CD4-positive, alpha-beta T cell treated with Interleukin-6 at 100 ng/mL for 8 hours (primary cell): Measurements from ENCODE around the gene TUBB.
"Not testable (repeated sequence)": the region's sequence is repeated elsewhere in the genome, so short reads cannot be mapped to it uniquely, and the experiment has no call there.

Experiments
- DNase-seq: peaks from one replicate; pipeline ENCODE4 v3.0.0-alpha.2; 2020; ENCODE audit warnings: mixed read lengths, low spot score

TUBB gene

DNA sequence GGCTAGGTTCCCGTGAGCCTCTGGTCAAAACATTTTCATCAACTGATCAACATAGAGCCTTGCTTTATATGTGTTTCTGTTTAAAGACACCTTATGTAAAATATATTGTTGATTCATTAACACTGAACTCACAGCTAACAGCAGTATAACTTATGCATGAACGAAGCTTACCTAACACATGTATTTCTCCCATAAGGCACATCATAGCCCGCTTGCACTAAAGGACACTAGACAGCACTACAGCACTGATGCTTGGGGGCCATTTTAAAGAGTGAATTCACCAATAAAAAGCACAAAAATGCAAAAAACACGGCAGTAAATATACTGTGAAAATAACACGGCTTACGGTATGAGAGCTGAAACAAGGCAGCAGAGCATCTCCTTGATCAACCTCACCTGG is 18.4 kb downstream of the TUBB start:
- DNase-seq = no peak

DNA sequence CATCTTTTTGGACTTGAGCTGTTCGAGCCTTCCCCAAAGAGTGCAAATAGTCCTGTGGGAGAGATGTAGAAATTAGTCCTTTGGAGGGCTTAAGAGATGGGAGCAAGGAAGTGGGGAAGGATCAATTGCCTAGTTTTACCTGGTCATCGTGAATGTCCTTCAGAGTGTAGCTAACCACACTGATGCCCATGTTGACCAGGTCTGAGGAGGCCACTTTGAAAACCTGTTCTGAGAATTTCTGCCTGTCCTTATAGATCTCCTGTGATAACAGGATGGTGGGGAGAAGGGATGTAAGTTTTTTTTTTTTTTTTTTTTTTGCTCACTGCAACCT is 20.4 kb downstream of the TUBB start:
- no peak for DNase-seq

DNA sequence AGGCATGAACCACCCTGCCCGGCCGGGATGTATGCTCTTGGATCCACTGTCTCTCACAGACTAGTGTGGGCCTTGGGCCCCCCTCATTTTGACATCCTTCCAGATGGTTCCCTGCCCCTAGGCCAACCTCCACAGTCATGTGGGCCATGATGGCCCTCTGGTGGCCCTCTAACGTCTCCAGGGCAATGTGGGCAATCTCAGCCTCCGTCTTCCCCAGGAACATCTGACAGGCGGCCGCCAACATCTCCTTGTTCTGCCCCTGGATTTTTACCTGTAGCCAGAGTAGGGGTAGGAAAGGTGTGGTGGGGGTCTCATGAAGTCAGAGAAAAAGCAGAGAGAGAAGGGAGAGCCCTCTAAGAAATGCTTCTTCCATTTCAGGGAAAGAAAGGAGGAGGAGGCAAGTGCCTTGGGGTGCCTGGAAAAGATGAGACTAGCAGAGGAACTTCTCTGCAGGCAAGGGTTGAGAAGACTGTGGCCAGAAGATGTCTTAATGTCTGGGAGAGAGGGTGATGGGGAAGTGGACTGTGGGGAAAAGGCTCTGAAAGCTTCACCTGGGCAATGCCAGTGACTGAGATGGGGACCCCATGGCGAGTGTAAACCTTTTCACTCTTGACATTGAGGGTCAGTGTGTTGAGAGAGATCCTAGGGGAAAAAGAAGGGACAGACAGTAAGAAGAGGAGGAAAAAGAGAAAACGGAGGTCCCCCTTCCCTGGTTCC is 21.1 kb downstream of the TUBB start:
- DNase-seq = no peak

DNA sequence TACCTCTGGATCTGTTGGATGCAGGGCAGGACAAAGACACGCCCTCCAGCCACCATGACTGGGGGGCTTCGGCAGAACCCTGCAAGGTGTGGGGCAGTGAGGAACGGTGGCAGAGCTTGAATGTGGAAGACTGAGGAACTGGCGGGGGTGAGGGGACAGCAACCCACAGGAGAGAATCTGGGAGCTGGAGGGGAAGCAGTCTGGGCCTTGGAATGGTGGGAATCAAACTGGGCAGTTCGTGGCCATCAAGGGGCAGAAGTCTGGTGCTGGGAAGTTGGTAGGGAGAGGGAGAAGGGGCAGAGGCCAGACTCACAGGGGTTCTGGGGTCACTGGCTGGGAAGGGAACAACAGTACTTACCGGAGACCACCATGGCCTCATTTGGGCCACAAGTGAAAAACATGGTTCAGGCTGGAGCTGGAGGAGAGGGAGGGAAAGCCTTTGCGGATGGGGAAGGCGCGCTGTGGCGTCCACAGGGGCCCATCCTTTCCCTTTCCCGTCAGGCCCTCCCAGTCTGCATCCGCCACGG is 21.7 kb downstream of the TUBB start:
- no peak for DNase-seq

DNA sequence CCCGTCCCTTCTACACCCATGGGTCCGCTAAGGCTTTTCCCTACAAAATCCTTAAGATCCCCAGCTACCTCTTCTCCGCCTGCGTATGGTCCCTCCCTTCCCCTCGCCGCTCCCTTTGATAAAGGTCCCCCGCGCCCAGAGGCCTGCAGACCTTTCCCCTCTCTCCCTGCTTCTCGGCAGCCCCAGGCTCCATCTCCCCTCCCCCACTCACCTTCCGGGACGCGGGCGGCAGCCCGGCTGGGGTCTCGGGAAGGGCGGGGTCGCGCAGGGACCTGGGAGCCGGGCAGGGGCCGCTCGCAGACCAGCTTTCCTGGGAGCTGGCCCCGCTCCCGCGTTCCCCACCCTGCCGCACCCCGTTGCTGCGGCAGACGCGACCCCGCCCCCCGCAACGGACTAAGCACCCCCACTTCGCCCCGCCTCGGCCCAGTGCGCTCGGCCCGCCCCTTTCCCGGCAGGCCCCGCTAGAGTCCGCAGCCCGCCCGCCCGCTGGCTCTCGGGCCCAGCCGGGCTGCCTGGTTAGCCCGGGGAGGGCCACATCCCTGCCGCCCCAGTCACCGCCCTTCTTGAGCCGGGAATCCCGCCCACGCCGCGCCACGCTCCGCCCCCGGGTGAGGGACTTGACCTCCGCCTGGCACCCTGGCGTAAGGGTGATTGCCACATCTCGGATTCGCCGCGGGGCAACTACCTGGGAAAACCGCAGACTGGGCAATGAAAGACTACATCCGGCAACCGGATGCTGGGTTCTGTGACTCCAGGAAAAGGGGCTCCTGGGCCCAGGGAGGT is 22.4 kb downstream of the TUBB start, which contains the start of gene FLOT1:
TSS of gene FLOT1 (minus strand) at position 372 of the 783 bp plus-strand sequence. CDS start 498 bp downstream, outside the sequence.
- peak; percentile 82 for DNase-seq

DNA sequence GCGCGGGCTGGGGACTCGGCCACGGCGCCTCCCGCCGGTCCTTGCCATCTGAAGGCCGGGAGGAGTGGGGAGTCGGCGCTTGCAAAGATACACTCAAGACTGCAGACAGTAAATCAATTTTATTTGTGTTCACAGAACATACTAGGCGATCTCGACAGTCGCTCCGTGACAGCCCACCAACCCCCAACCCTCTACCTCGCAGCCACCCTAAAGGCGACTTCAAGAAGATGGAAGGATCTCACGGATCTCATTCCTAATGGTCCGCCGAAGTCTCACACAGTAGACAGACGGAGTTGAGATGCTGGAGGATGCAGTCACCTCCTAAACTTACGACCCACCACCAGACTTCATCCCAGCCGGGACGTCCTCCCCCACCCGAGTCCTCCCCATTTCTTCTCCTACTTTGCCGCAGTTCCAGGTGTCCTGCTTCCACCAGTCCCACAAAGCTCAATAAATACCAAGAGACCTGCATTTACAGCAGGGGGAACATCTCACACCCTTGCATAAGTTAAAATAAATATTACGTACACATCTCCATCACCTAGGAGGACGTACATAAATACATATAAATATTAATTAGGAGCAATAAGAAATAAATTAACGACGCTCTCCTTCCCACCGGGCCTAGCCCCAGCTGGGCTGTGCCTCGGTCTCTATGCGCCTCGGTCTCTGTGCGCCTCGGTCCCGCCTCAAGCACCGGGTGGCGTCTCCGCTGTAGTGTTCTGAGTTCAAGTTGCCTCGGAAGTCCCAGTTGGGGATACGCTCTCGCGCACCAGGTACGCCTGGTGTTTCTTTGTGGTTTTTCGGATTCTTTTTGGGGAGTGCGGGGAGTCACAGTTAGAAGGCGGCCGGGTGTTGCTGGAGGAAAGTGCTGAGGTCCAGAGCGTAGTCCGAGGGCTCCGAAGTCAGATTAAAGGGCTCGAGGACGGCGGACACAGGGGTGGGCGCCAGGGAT is 23.2 kb downstream of the TUBB start:
- DNase-seq = peak; percentile 21

DNA sequence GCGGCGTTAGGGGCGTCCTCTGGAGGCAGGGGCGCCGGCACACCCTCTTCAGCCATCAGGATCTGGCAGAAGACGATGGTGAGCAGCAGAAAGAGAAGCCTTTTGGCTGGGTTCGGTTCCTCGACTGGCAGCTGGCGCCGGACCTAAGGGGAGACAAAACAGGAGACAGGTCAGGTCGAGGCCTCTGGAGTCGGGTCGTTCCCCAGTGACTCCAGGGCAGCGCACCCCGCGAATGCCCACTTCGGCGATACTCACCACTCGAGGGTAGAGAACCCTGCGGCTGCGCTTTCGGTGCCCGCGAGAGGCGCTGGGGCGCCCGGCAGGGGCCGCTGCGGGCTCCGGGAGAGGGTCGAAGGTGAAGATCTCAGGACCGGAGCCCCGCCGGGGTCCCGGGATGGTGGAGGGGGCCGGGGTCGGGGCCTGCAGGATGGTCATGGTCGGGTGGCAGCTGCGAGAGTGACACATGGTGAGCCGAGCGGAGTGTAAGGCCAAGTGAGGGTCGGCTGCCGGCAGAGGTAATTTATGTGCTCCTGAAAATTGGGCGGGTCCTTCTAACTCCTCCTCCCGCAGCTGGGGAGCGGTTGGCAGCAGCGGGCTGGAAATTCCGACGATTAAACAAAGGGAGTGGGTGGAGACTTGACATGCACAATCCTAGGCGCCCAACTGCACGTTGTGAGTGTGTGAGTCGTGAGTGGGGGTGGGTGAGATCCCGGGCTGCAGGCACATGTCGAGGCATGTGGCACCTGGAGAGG is 24.1 kb downstream of the TUBB start, which contains the start of gene IER3:
TSS of gene IER3 (minus strand) at position 494 of the 752 bp plus-strand sequence. CDS start at position 465, 29 bp downstream.
- peak; percentile 59 for DNase-seq

DNA sequence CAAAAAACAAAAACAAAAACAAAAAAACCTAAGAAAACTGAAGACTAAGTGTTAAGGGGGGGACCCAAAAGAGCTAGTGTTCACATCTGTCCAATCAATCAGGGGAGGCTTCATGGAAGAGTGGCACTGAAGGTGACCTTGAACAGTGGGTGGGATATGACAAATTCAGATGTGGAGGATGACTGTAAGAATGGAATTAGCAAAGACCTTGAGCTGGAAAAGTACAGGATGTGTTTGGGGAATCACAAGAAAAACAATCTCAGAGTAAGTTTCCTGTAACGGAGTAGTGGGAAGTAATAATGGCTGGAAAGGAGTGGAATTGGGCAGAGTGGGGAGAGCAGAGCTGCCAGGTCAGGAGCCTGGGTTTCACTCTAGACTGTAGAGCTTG is 27.1 kb downstream of the TUBB start:
- no peak for DNase-seq

DNA sequence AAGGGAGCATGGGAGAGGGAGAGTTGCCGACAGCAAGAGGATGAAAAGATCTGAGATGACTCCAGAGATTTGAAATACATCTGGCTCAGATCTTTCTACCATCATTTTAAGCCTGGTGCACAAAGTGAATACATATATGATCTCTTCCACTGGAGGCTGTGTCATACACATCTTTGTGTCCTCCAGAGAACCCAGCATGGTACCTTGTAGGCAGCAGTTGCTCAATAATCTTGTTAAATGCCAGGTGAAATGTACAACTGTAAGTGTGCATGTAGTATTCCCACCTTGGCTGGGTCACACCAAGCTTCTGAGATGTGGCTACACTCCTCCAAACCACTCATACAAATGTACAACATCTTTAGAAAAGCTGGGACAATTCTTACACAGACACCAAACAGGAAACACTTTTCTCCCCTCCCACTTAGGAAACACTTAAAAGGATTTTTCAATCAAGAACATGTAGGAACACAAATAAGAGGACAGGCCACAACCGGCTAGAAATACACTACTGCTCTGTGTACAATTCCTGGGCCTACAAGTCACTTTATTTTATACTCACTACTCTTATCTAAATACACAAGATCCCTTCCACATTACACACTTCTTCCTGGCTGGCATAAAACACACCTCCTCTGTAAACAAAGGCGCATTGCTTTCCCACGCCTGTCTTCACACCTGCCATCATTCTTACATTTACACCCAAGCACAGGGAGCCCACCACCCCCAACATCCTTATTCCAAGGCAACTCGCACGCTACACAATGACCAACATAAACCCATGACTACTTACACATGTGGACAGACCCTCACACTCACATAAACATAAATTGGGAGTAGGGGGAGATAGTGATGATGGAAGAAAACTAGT is 28.0 kb downstream of the TUBB start:
- no peak for DNase-seq

DNA sequence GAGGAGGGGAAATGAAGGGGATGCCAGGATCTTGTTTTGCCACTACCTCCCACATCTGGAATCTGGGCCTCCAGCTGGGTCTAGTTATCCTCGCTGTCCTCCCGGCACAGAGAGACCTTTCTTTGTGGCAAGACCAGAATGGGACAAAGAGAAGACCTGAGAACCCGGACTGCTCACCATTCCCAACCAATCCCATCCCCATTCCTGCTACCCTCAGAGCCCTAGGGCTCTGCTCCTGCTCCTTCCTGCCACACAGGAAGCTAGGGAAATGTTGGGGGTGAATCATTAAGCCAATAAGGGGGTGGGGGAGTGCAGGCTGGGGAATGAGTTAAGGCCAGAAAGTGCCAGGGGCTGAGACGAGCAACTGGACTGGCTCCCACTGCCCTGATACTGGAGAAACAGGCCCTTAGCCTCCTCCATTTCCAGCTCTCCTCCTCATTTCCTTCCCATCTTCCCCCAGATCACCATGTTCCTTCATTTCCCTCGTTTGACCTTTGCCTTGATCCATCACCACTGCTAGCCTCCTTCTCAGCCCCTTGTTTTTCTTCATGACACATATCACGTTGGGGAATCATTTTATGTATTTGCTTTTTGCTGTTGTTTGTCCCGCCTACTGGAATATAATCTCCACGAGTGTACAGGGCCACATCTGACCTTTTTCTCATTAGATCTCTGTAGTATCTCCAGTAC is 28.8 kb downstream of the TUBB start:
- DNase-seq = no peak

DNA sequence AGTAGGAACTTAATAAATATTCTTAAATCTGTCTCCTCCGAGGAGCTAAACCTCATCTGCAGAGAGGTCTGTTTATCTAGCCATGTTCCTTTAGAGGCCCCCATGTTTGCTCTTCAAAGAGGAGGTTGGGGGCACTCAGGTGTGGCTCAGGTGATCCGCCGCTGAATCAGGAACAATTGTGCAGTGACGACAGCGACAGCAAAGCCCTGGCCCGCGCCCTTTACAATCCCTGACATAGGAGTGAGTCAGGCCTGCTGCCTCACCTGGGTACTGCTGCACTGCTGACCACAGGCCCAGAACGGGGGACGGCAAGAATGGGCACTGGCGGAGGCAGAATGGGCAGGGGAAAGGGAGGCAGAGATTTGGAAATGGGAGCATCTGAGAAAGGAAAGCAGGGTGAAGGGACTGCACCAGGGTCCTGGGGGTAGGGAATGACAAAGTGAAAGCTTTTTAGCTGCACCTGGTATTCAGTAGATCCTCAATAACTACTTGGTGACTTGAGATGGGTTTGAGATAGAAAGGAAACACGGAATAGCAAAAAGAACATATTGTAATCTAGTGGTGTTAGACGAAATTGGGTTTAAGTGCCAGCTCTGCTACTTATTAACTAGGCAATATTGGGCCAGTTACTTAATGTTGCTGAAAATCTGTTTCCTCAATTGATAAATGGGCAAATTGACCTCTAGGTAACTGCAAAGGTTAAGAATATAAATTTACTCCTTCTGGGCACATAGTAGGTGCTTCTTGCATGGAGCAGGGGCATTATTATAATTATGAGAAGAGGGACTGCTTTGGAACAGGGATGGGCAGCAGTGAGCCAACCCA is 29.6 kb downstream of the TUBB start:
- no peak for DNase-seq

DNA sequence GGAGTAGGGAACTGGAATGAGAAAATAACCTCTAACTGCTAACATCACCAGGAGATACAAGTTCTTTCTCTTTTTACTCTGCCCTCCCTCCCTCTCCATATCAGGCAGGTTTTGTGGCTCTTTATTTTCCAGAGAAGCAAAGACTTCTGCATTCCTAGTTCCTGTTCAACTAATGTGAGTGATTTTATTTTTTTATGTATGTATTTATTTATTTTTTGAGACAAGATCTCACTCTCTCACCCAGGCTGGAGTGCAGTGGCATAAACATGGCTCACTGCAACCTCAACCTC is 30.2 kb downstream of the TUBB start:
- DNase-seq = no peak

DNA sequence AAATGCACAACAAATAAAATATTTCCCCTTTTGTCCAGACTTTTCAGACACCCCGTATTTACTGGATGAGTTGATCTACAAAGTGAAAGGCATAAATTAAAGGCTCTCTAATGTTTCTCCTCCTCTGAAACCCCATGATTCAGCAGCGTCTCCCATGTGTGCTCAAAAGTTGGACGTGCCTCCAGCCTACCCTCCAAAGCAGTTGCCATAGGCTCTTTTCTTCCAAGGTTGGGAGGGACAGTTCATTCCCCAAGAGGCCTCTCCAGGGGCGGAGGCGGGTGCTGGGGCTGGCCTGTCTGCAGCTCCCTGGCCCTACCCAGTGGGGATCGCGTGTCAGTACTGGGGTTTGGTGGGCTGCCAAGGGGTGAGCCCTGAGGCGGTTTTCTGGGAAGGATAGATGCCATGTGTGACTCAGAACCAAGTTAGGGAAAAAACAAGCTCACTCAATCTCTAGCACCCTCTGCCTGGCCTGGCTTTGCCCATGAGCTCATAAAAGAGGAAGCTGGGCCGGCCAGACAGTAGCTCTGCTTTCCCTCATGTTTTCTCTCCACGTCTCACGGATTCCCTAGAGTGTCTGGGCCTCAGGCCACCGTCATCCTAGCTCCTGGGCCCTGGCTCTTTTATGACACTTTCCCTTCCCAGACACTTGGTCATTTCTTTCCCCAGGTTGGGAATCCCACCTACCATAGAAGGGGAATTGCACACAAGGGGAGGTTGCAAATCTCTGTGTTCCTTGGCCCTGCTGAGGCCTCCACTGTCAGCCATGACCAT is 32.2 kb downstream of the TUBB start:
- no peak for DNase-seq

DNA sequence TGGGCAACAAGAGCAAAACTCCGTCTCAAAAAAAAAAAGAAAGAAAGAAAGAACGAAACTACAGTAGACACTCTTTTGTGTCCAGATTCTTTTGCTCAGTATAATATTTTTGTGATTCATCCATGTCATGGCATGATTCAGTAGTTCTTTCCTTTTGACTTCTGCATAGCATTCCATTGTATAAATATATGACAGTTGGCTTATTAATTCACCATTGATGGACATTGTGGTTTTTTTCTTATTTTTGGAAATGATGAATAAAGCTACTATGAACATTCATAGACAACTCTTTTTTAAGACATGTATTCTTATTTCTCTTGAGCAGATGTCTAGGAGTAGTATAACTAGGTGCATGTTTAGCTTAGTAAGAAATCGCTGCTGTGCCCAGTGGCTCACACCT is 34.5 kb downstream of the TUBB start:
- no peak for DNase-seq

DNA sequence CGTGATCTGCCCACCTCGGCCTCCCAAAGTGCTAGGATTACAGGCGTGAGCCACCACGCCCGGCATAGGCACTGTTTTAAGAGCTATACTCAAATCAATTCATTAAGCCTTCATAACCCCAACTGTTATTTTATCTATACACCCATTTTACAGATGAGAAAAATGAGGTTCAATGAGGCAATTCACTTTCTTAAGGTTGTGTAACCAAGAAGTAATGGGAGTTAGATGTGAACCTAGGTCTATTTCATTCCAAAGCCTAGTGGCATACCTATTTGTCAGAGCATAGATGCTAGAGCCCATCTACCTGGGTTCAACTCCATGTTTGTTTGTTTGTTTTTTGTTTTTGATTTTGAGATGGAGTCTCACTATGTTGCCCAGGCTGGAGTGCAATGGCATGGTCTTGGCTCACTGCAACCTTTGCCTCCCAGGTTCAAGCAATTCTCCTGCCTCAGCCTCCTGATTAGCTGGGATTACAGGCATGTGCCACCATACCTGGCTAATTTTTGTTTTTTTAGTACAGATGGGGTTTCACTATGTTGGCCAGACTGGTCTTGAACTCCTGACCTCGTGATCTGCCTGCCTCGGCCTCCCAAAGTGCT is 36.4 kb downstream of the TUBB start:
- DNase-seq = not testable (repeated sequence)

DNA sequence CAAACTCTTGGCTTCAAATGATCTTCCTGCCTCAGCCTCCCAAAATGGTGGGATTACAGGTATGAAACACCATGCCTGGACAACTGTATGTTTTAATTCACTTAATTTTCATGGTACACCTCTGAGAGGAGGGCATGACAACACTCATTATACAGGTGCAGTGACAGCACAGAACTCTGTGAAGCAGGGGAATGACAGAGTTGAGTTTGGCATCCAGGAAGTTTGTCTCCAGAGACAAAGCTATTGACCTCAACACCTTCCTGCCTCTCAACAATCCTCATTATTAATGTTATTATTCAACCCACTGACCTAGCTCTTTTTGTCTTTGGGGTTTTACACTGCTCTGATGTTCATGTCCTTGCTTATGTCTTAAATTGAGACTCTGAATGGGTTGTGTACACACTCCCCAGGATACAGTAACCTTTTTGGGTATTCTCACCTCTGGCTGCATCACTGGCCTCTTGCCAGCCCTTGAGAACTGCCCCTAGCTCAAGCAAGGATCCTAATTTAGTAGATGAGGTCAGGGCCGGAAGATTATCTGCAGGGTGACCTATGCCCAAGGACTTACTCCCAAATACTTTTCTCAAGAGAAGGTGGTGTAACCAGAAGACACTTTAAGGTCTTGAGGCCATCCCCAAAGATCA is 37.2 kb downstream of the TUBB start:
- no peak for DNase-seq

DNA sequence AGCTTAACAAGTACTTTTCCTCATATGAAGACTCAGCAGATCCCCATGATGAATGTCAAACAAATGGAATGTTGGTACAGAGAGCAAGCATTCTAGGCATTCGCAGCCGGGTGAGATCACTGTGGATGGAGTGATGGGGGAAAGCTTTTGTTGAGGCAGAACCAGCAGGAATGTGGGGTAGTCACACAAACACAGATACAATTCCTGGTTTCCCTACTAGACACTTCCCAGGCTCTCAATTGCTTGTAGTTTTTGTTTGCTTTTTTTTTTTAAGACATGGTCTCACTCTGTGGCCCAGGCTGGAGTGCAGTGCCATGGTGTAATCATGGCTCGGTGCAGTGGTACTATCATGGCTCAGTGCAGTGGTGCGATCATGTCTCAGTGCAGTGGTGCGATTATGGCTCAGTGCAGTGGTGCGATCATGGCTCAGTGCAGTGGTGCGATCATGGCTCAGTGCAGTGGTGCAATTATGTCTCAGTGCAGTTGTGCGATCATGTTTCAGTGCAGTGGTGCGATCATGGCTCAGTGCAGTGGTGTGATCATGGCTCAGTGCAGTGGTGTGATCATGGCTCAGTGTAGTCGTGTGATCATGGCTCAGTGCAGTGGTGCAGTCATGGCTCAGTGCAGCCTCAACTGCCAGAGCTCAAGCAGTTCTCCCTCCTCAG is 39.6 kb downstream of the TUBB start:
- DNase-seq = no peak
